Measurements from ENCODE around the gene NUP43. TPM values are rescaled to one million over a fixed set of nuclear protein-coding genes. Genes with fewer than 3 reads are reported as not detected.
"Not testable (repeated sequence)": the region's sequence is repeated elsewhere in the genome, so short reads cannot be mapped to it uniquely, and the experiment has no call there.

The NUP43 gene
- total RNA-seq, 5 donors from 2014 or later (not counting 1 experiment from before 2014, with no cell fraction given), result 14.6 to 53.5 (median 46.0) TPM

DNA sequence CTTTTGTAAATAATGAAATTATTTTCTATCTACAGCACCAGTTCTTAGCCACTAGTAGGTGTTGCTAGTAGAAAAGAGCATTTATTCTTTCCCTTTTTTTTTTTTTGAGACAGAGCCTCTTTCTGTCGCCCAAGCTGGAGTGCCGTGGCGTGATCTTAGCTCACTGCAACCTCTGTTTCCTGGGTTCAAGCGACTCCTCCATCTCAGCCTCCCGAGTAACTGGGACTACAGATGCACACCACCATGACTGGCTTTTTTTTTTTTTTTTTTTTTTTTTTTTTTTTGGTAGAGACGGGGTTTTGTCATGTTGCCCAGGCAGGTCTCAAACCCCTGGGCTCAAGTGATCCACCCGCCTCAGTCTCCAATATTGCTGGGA is 9.9 kb upstream of the NUP43 start:
- Mint-ChIP-seq H3K9me3 (no peaks in the 10 kb centered on the region), H3K27me3 (no peaks in the 10 kb centered on the region), H3K4me3 (no peak overlapping the region), H3K4me1 (peaks cover 24 to 41% (median 36%) of the 10 kb centered on the region in 3 donors), H3K27ac (no peak overlapping the region), H3K36me3 (peaks cover 11% of the 10 kb centered on the region)
- H3K9me3 ChIP-seq, result no peaks in the 10 kb centered on the region
- ChIA-PET POLR2A (no interaction called here), CTCF (interaction anchor here in 1 of 2 donors (0.6 kb wide), 1 partner anchor 316 kb away, joined by 5 read pairs; no protein-coding TSS in a partner anchor)
- H3K4me1 ChIP-seq (ENCODE audit: control insufficient read depth in 1 of 2, extremely low read depth in 1 of 2, insufficient read depth in 2 of 2, low read length in 2 of 2), result peaks cover 0 to 7% of the 10 kb centered on the region in 2 experiments
- DNase-seq, result no peak
- no peak overlapping the region for H3K27ac ChIP-seq (ENCODE audit: low read length)
- WGBS (ENCODE audit: insufficient coverage), result no CpG with 5 or more reads among the region's 7 CpGs
- no peak overlapping the region for H3K4me3 ChIP-seq (ENCODE audit: control insufficient read depth in 1 of 2, extremely low read depth in 1 of 2, low read length in 1 of 2)
- H3K27me3 ChIP-seq (replicated peaks in 1 of 2; ENCODE audit: control insufficient read depth in 2 of 2, extremely low read depth in 1 of 2, insufficient read depth in 2 of 2, low read length in 1 of 2), result no peaks in the 10 kb centered on the region
- ATAC-seq (replicated peaks in 1 of 4), result no peak
- peaks cover 0 to 10% of the 10 kb centered on the region in 2 donors for H3K36me3 ChIP-seq (ENCODE audit: control insufficient read depth in 2 of 2, extremely low read depth in 1 of 2, insufficient read depth in 1 of 2, low read length in 1 of 2)

DNA sequence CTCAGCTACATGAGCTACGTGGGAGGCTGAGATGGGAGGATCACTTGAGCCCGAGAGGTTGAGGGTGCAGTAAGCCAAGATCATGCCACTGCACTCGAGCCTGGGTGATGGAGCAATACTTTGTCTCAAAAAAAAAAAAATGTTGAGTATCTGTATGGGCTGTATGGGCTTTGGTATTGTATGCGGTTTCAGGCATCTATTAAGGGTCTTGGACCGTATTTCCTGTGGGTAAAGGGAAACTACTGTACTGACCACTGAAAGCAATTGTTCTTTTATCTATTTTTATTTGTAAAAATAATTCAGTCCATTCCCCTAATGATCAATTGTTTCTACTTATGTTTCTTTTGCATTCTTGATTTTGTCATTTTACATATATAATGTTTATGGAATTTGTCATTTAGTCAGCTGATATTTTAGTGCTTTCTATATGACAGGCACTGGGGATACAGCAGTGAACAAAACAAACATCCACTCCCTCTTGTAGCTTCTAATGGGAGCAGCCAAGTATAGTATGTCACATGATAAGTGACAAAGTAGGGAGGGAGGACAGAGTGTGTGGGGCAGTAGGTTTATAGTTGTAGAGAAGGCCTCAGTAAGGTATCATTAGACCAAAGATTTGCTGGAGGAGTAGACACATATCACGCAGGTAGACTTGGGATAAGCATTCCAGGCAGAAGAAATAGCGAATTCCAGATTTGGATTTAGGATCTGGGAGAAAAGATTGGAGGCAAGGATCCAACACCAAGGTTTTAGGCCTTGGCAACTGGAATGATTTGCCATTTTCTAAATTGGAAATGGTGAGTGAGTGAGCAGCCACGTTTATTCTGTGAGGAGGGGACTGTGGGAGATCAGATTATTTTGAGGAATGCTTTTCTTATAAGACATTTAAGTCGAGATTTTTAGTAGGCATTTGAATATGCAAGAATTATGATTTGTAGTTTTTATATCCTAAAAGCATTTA is 9.3 kb upstream of the NUP43 start:
- no peak overlapping the region for H3K27ac Mint-ChIP-seq
- H3K4me1 Mint-ChIP-seq, result peaks cover 22 to 42% (median 34%) of the 10 kb centered on the region in 3 donors
- CTCF ChIA-PET, result interaction anchor here in 1 of 2 donors (0.6 kb wide), 1 partner anchor 315 kb away, joined by 5 read pairs; no protein-coding TSS in a partner anchor
- Histone ChIP-seq H3K27ac (ENCODE audit: low read length) (no peak overlapping the region), H3K27me3 (replicated peaks in 1 of 2; ENCODE audit: control insufficient read depth in 2 of 2, extremely low read depth in 1 of 2, insufficient read depth in 2 of 2, low read length in 1 of 2) (no peaks in the 10 kb centered on the region), H3K4me1 (ENCODE audit: control insufficient read depth in 1 of 2, extremely low read depth in 1 of 2, insufficient read depth in 2 of 2, low read length in 2 of 2) (peaks cover 2 to 14% of the 10 kb centered on the region in 2 experiments), H3K36me3 (ENCODE audit: control insufficient read depth in 2 of 2, extremely low read depth in 1 of 2, insufficient read depth in 1 of 2, low read length in 1 of 2) (peaks cover 0 to 10% of the 10 kb centered on the region in 2 donors), H3K4me3 (ENCODE audit: control insufficient read depth in 1 of 2, extremely low read depth in 1 of 2, low read length in 1 of 2) (no peak overlapping the region), H3K9me3 (no peaks in the 10 kb centered on the region)
- ATAC-seq (replicated peaks in 1 of 4), result no peak
- DNase-seq, result no peak
- WGBS (ENCODE audit: insufficient coverage), result 100% methylated on average over 4 of the region's 9 CpGs
- H3K36me3 Mint-ChIP-seq, result peaks cover 8% of the 10 kb centered on the region
- POLR2A ChIA-PET, result no interaction called here
- H3K4me3 Mint-ChIP-seq, result no peak overlapping the region
- H3K27me3 Mint-ChIP-seq, result no peaks in the 10 kb centered on the region
- H3K9me3 Mint-ChIP-seq, result no peaks in the 10 kb centered on the region

DNA sequence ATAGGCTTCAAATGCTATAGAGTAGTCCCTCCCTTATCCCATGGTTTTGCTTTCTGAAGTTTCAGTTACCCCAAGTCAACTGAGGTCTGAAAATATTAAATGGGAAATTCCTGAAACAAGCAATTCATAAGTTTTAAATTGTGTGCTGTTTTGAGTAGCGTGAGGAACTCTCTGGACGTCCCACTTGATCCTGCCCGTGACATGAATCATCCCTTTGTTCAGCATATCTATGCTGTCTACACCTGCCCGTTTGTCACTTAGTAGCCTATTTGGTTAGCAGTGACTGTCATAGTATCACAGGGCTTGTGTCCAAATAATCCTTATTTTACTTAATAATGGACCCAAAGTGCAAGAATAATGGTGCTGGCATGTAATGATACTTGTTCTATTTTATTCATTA is 8.2 kb upstream of the NUP43 start:
- Mint-ChIP-seq H3K4me1 (peaks cover 18 to 39% (median 31%) of the 10 kb centered on the region in 3 donors), H3K9me3 (no peaks in the 10 kb centered on the region), H3K4me3 (no peak overlapping the region), H3K36me3 (no peaks in the 10 kb centered on the region), H3K27me3 (no peaks in the 10 kb centered on the region), H3K27ac (no peak overlapping the region)
- ATAC-seq (replicated peaks in 1 of 4) (no peak), DNase-seq (no peak)
- WGBS (ENCODE audit: insufficient coverage), result 93% methylated on average over 3 of the region's 4 CpGs
- Histone ChIP-seq H3K4me3 (ENCODE audit: control insufficient read depth in 1 of 2, extremely low read depth in 1 of 2, low read length in 1 of 2) (no peak overlapping the region), H3K9me3 (no peaks in the 10 kb centered on the region), H3K27ac (ENCODE audit: low read length) (no peak overlapping the region), H3K4me1 (ENCODE audit: control insufficient read depth in 1 of 2, extremely low read depth in 1 of 2, insufficient read depth in 2 of 2, low read length in 2 of 2) (peaks cover 4 to 22% of the 10 kb centered on the region in 2 experiments), H3K36me3 (ENCODE audit: control insufficient read depth in 2 of 2, extremely low read depth in 1 of 2, insufficient read depth in 1 of 2, low read length in 1 of 2) (peaks cover 0 to 2% of the 10 kb centered on the region in 2 donors), H3K27me3 (replicated peaks in 1 of 2; ENCODE audit: control insufficient read depth in 2 of 2, extremely low read depth in 1 of 2, insufficient read depth in 2 of 2, low read length in 1 of 2) (no peaks in the 10 kb centered on the region)
- ChIA-PET CTCF (no interaction called here), POLR2A (no interaction called here)

DNA sequence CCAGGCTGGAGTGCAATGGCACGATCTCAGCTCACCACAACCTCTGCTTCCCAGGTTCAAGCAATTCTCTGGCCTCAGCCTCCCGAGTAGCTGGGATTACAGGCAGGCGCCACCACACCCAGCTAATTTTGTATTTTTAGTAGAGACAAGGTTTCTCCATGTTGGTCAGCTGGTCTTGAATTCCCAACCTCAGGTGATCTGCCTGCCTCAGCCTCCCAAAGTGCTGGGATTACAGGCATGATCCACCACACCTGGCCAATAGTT is 7.0 kb upstream of the NUP43 start:
- not testable (repeated sequence) for H3K36me3 Mint-ChIP-seq; H3K27ac Mint-ChIP-seq; ATAC-seq (replicated peaks in 1 of 4); H3K4me3 Mint-ChIP-seq; H3K9me3 Mint-ChIP-seq; H3K27me3 ChIP-seq (replicated peaks in 1 of 2; ENCODE audit: control insufficient read depth in 2 of 2, extremely low read depth in 1 of 2, insufficient read depth in 2 of 2, low read length in 1 of 2); H3K27me3 Mint-ChIP-seq; H3K36me3 ChIP-seq (ENCODE audit: control insufficient read depth in 2 of 2, extremely low read depth in 1 of 2, insufficient read depth in 1 of 2, low read length in 1 of 2); DNase-seq; H3K9me3 ChIP-seq; H3K27ac ChIP-seq (ENCODE audit: low read length); H3K4me3 ChIP-seq (ENCODE audit: control insufficient read depth in 1 of 2, extremely low read depth in 1 of 2, low read length in 1 of 2)
- ChIA-PET CTCF (interaction anchor here in 1 of 2 donors (0.6 kb wide), 1 partner anchor 188 kb away, joined by 3 read pairs; no protein-coding TSS in a partner anchor), POLR2A (interaction anchor here (0.6 to 0.9 kb wide), 3 partner anchors 9 to 167 kb away, joined by 3 to 4 read pairs (median 3); no protein-coding TSS in a partner anchor)
- peaks cover 4 to 26% of the 10 kb centered on the region in 2 experiments for H3K4me1 ChIP-seq (ENCODE audit: control insufficient read depth in 1 of 2, extremely low read depth in 1 of 2, insufficient read depth in 2 of 2, low read length in 2 of 2)
- no CpG with 5 or more reads among the region's 3 CpGs for WGBS (ENCODE audit: insufficient coverage)
- H3K4me1 Mint-ChIP-seq, result peaks cover 17 to 40% (median 33%) of the 10 kb centered on the region in 3 donors

DNA sequence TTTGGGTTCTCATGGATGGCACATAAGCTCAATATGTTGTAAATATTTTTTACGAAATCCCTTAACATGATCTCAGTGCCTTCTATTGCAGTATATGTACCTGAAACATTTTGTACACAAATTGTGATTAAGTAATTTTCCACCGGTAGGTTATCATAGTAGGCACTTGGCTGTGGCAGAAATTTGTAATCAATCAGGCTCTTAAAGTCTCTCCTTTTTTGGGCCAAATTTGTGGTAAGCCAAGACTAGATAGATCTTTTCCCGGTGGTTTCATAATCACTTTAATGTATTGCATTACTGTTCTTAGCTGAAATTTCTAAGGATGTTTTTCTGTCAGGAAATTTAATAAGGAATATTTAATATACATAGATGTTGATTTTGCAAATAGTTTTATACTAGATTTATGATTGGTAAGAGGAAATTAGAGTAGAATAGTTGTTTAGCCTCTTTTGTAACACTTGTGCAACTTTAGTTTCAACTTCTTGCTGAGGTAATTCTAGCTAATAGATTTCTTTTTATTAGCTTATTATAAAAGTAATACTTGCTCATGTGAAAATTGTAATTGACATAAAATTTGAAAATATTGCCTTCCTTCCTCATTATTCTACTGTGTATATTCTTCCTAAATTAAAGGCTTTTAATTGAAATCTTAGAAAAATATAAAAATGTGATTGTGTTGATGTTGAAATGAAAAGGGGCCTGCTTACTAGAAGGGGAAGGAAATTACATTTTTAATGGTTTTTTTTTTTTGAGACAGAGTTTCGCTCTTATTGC is 6.5 kb upstream of the NUP43 start:
- Mint-ChIP-seq H3K27me3 (no peaks in the 10 kb centered on the region), H3K4me3 (no peak overlapping the region), H3K9me3 (no peaks in the 10 kb centered on the region), H3K4me1 (peaks cover 17 to 40% (median 33%) of the 10 kb centered on the region in 3 donors), H3K27ac (no peak overlapping the region), H3K36me3 (no peaks in the 10 kb centered on the region)
- Histone ChIP-seq H3K9me3 (no peaks in the 10 kb centered on the region), H3K36me3 (ENCODE audit: control insufficient read depth in 2 of 2, extremely low read depth in 1 of 2, insufficient read depth in 1 of 2, low read length in 1 of 2) (no peaks in the 10 kb centered on the region), H3K4me1 (ENCODE audit: control insufficient read depth in 1 of 2, extremely low read depth in 1 of 2, insufficient read depth in 2 of 2, low read length in 2 of 2) (peaks cover 4 to 26% of the 10 kb centered on the region in 2 experiments), H3K27me3 (replicated peaks in 1 of 2; ENCODE audit: control insufficient read depth in 2 of 2, extremely low read depth in 1 of 2, insufficient read depth in 2 of 2, low read length in 1 of 2) (no peaks in the 10 kb centered on the region), H3K4me3 (ENCODE audit: control insufficient read depth in 1 of 2, extremely low read depth in 1 of 2, low read length in 1 of 2) (no peak overlapping the region), H3K27ac (ENCODE audit: low read length) (no peak overlapping the region)
- DNase-seq (no peak), ATAC-seq (replicated peaks in 1 of 4) (no peak)
- POLR2A ChIA-PET, result interaction anchor here (0.6 to 0.9 kb wide), 3 partner anchors 8 to 166 kb away, joined by 3 to 4 read pairs (median 3); no protein-coding TSS in a partner anchor
- WGBS (ENCODE audit: insufficient coverage), result no CpG with 5 or more reads among the region's 4 CpGs
- CTCF ChIA-PET, result interaction anchor here (0.6 to 0.7 kb wide), 3 partner anchors 79 to 188 kb away, joined by 3 to 5 read pairs (median 5); no protein-coding TSS in a partner anchor

DNA sequence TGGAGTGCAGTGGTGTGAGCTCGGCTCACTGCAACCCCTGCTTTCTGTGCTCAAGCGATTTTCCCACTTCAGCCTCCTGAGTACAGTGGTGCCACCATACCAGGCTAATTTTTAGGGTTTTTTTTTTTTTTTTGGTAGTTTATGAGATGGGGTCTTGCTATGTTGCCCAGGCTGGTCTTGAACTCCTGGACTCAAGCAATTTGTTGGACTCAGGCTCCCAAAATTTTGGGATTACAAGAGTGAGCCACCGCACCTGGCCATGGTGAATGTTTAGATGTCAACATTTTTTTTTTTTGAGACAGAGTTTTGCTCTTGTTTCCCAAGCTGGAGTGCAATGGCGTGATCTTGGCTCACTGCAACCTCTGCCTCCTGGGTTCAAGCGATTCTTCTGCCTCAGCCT is 5.6 kb upstream of the NUP43 start:
- not testable (repeated sequence) for H3K36me3 ChIP-seq (ENCODE audit: control insufficient read depth in 2 of 2, extremely low read depth in 1 of 2, insufficient read depth in 1 of 2, low read length in 1 of 2); H3K27me3 ChIP-seq (replicated peaks in 1 of 2; ENCODE audit: control insufficient read depth in 2 of 2, extremely low read depth in 1 of 2, insufficient read depth in 2 of 2, low read length in 1 of 2); DNase-seq; H3K27me3 Mint-ChIP-seq; H3K36me3 Mint-ChIP-seq; H3K4me3 ChIP-seq (ENCODE audit: control insufficient read depth in 1 of 2, extremely low read depth in 1 of 2, low read length in 1 of 2); H3K9me3 ChIP-seq; H3K9me3 Mint-ChIP-seq; H3K27ac Mint-ChIP-seq; H3K27ac ChIP-seq (ENCODE audit: low read length); ATAC-seq (replicated peaks in 1 of 4)
- Mint-ChIP-seq H3K4me1 (peaks cover 25 to 43% (median 37%) of the 10 kb centered on the region in 3 donors), H3K4me3 (peak overlapping the region in 1 of 3 donors; percentile 99)
- WGBS (ENCODE audit: insufficient coverage), result no CpG with 5 or more reads among the region's 5 CpGs
- H3K4me1 ChIP-seq (ENCODE audit: control insufficient read depth in 1 of 2, extremely low read depth in 1 of 2, insufficient read depth in 2 of 2, low read length in 2 of 2), result peaks cover 6 to 26% of the 10 kb centered on the region in 2 experiments
- ChIA-PET CTCF (interaction anchor here in 1 of 2 donors (0.7 kb wide), 1 partner anchor 88 kb away, joined by 3 read pairs; no protein-coding TSS in a partner anchor), POLR2A (interaction anchor here (0.6 to 0.7 kb wide), 2 partner anchors 1093 to 1652 kb away, joined by 7 read pairs; no protein-coding TSS in a partner anchor)

Data from T-cell (primary cell).